Activated CD8-positive, alpha-beta T cell treated with anti-CD3 and anti-CD28 coated beads for 36 hours (primary cell): Measurements from ENCODE around the gene BCL11B. TPM values are rescaled to one million over a fixed set of nuclear protein-coding genes. Genes with fewer than 3 reads are reported as not detected.

Experiments
- ATAC-seq: fragments of 200-7000 bp; cut with Tn5 transposase; one replicate; pipeline ENCODE4 v1.10.0; 2021; ENCODE audit warnings: mild to moderate bottlenecking, moderate library complexity
- CTCF ChIA-PET: fragments of 350-600 bp; sonication (Branson Sonifier 250); formaldehyde crosslinking; loops from one replicate; lab custom pipeline; 2021; ENCODE audit warnings: antibody characterized with exemption; lab: Charles Lee
- POLR2A ChIA-PET: fragments of 350-600 bp; sonication (Branson Sonifier 250); formaldehyde crosslinking; loops from one replicate; lab custom pipeline; 2021; ENCODE audit warnings: antibody characterized with exemption; lab: Charles Lee
- DNase-seq: peaks from one replicate; pipeline ENCODE4 v3.0.0-alpha.2; 2020
- H3K27ac Mint-ChIP-seq: one replicate; pipeline ENCODE4 v1.8.0; 2021; ENCODE audit warnings: mild to moderate bottlenecking, mixed read lengths
- H3K27me3 Mint-ChIP-seq: one replicate; pipeline ENCODE4 v1.8.0; 2021; ENCODE audit warnings: mixed read lengths
- H3K36me3 Mint-ChIP-seq: one replicate; pipeline ENCODE4 v1.8.0; 2021; ENCODE audit warnings: low read depth, mixed read lengths
- H3K4me1 Mint-ChIP-seq: one replicate; pipeline ENCODE4 v1.8.0; 2021; ENCODE audit warnings: low read depth, mixed read lengths
- H3K4me3 Mint-ChIP-seq: one replicate; pipeline ENCODE4 v1.8.0; 2021; ENCODE audit warnings: mild to moderate bottlenecking, moderate library complexity, mixed read lengths
- H3K9me3 Mint-ChIP-seq: one replicate; pipeline ENCODE4 v1.8.0; 2021; ENCODE audit warnings: mixed read lengths
- intact Hi-C: fragments of 100-400 bp; cut with micrococcal nuclease; formaldehyde crosslinking; loops from one replicate; pipeline ENCODE4 v1.10.0; 2022
- total RNA-seq, 2 experiments: library from RNA; stranded (reverse); gene quantifications; one replicate each; pipeline ENCODE4 v1.2.3, GENCODE V29; 2021
- TF ChIP-seq, protein P1 (sequence below): fragments of 200-600 bp; IDR thresholded peaks from one replicate; pipeline ENCODE4 v1.8.0; 2022; ENCODE audit warnings: antibody characterized with exemption, mild to moderate bottlenecking

The BCL11B gene
- total RNA-seq, 2 experiments from 2014 or later, result 48.5 to 53.0 TPM

DNA sequence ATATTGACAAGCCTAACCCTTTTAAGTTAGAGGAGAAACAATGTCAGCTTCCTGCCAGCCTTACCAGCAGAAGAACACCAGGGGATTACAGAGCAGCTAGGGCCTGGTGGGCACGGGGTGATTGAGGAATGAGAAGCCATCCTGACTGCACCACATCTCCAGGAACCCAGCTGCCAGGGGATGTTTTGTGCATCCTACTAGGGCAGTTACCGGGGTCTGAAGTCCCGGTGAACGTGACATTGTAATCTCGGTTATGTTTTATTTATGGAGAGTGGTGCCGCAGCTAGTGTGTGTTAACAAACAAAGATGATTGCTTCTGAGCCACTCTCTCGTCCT lies 115.9 kb downstream of the BCL11B start:
- no peaks in the 10 kb centered on the region for H3K36me3 Mint-ChIP-seq
- H3K27me3 Mint-ChIP-seq, result no peaks in the 10 kb centered on the region
- TF ChIP-seq, protein P1, sequence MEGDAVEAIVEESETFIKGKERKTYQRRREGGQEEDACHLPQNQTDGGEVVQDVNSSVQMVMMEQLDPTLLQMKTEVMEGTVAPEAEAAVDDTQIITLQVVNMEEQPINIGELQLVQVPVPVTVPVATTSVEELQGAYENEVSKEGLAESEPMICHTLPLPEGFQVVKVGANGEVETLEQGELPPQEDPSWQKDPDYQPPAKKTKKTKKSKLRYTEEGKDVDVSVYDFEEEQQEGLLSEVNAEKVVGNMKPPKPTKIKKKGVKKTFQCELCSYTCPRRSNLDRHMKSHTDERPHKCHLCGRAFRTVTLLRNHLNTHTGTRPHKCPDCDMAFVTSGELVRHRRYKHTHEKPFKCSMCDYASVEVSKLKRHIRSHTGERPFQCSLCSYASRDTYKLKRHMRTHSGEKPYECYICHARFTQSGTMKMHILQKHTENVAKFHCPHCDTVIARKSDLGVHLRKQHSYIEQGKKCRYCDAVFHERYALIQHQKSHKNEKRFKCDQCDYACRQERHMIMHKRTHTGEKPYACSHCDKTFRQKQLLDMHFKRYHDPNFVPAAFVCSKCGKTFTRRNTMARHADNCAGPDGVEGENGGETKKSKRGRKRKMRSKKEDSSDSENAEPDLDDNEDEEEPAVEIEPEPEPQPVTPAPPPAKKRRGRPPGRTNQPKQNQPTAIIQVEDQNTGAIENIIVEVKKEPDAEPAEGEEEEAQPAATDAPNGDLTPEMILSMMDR, result no peak
- POLR2A ChIA-PET, result no interaction called here
- H3K27ac Mint-ChIP-seq, result no peak overlapping the region
- ATAC-seq (no peak), DNase-seq (no peak)
- H3K4me1 Mint-ChIP-seq, result peaks cover 13% of the 10 kb centered on the region
- CTCF ChIA-PET, result no interaction called here
- no peak overlapping the region for H3K4me3 Mint-ChIP-seq
- intact Hi-C loops, result no loop called here
- no peaks in the 10 kb centered on the region for H3K9me3 Mint-ChIP-seq

DNA sequence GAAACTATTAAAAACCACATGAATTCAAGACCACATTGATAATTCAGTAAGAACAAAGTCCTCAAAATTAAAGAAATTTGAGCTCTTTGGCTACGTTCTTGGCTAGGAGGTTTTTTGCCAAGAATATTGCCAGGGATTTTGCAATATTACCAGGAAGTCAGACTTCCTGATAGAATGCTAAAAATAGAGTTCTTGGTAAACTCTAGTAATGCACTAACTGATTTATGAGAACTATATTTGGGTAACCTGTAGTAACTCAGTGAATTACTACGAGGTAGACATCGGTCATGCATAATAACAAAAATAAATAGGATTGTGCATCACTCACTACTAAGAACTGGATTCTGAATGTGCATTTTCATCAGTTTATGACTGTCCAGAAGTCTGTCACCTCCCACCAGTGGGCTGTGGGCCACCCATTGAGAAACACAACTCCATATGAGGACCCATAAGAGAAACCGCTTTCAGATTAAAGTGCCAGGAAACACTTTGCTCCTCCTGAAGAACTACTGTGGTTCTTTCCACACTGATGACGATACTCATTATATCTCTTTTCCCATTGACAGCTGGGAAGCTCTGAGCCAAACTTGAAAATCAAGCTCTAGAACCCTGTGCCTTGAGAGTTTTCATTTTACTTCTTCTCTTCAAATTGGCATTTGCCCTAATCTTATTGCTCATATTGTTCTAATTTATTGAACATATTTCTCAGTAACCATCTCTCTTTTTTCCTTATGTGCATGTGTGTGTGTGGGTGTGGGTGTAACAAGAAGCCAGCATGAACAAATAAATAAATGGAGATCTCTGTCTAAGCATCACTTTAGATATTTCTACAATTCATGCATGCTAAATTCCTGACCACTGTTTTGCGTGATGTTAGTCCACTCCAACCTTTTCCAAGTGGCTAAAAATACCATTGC lies 116.6 kb downstream of the BCL11B start:
- Mint-ChIP-seq H3K4me3 (no peak overlapping the region), H3K27me3 (no peaks in the 10 kb centered on the region), H3K36me3 (no peaks in the 10 kb centered on the region), H3K4me1 (peaks cover 10% of the 10 kb centered on the region), H3K9me3 (no peaks in the 10 kb centered on the region), H3K27ac (no peak overlapping the region)
- intact Hi-C loops, result no loop called here
- ChIA-PET POLR2A (no interaction called here), CTCF (no interaction called here)
- TF ChIP-seq, protein P1, result no peak
- ATAC-seq (no peak), DNase-seq (no peak)

DNA sequence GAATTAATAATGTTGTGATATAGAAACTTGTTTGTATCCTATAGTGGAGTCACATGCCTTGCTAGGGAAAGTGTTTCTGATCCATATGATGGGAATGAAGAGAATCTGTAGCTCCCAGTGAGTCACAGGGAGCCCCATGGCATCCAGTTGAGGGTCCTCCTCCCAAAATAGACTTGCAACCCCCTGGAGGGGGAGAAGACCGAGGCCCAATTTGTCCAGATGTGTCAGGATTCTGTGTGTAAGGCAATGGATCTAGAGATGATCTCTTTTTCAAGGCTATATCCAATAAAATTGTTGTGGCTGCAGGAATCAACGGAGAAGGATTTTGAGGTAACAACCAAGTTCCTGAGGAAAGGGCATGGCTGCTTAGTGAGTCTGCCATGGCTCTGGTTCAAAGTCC lies 121.8 kb downstream of the BCL11B start:
- H3K4me3 Mint-ChIP-seq, result no peak overlapping the region

DNA sequence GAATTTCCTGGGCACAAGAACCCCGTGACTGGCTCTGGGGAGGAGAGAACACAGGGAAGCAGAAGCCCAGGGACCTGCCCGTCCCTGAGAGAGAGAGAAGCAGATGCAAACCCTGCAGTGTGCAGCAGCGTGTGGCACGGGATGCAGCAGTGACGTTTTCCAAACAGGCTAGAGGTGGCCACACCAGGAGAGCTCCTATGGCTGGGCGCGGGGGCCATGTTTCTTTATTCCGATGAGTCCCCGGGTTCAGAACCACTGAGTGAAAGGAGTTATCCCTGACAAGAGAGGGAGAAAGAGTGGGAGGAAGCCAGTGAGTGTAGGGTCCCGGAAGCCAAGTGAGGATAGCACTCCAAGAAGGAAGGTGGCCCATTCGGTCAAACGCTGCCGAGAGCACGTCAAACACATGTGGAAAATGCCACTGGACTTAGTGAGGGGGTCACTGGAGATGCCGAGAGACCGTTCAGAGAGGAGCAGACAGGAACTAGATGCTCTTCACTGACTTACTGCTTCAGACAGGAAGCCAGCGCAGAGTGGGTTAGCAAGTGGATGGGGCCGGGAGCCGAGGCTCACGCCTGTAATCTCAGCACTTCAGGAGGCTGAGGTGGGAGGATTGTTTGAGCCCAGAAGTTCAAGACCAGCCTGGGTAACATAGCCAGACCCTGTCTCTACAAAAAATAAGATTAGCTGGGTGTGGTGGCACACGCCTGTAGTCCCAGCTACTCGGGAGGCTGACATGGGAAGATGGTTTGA lies 123.0 kb downstream of the BCL11B start:
- no peaks in the 10 kb centered on the region for H3K36me3 Mint-ChIP-seq
- ChIA-PET POLR2A (no interaction called here), CTCF (no interaction called here)
- no peaks in the 10 kb centered on the region for H3K9me3 Mint-ChIP-seq
- no peak for ATAC-seq
- intact Hi-C loops, result no loop called here
- H3K4me3 Mint-ChIP-seq, result no peak overlapping the region
- H3K4me1 Mint-ChIP-seq, result no peaks in the 10 kb centered on the region
- TF ChIP-seq, protein P1, result no peak
- H3K27ac Mint-ChIP-seq, result no peak overlapping the region
- DNase-seq, result no peak
- H3K27me3 Mint-ChIP-seq, result no peaks in the 10 kb centered on the region

More for the DNA sequence above, 121.8 kb downstream of the BCL11B start:
- Mint-ChIP-seq H3K27me3 (no peaks in the 10 kb centered on the region), H3K4me1 (no peaks in the 10 kb centered on the region), H3K27ac (no peak overlapping the region), H3K36me3 (no peaks in the 10 kb centered on the region), H3K9me3 (no peaks in the 10 kb centered on the region)
- TF ChIP-seq, protein P1, result no peak
- CTCF ChIA-PET, result no interaction called here
- DNase-seq (no peak), ATAC-seq (no peak)
- intact Hi-C loops, result no loop called here
- POLR2A ChIA-PET, result no interaction called here

DNA sequence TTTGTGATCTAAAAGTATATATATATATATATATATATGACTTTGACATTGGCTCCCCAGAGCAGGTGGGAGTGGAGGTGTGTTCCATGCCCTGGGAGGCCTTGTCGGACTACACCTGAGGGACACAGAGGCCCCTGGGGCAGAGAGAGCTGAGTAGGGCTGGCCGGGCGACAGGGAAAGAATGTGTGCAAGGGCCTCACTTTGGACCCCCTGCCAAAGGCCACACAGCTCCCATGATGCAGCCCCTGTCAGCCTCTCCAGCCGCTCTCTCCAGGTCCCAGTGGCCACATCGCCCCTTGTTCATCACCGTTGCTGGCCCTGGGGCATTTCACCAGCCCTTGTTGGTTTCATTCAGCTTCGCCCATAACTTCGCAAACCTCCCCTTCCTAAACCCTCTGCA lies 123.9 kb downstream of the BCL11B start:
- H3K27me3 Mint-ChIP-seq, result no peaks in the 10 kb centered on the region
- no peak overlapping the region for H3K4me3 Mint-ChIP-seq
- H3K36me3 Mint-ChIP-seq, result no peaks in the 10 kb centered on the region
- ChIA-PET CTCF (no interaction called here), POLR2A (no interaction called here)
- H3K9me3 Mint-ChIP-seq, result no peaks in the 10 kb centered on the region
- H3K27ac Mint-ChIP-seq, result no peak overlapping the region
- H3K4me1 Mint-ChIP-seq, result no peaks in the 10 kb centered on the region
- DNase-seq, result no peak
- intact Hi-C loops, result no loop called here
- ATAC-seq, result no peak
- TF ChIP-seq, protein P1, result no peak
